ENCODE results near the gene PFN3. TPM values are rescaled to one million over a fixed set of nuclear protein-coding genes. Genes with fewer than 3 reads are reported as not detected.

The PFN3 gene
- total and polyA plus RNA-seq, 2 experiments from 2014 or later = 1.9 to 2.0 TPM

DNA sequence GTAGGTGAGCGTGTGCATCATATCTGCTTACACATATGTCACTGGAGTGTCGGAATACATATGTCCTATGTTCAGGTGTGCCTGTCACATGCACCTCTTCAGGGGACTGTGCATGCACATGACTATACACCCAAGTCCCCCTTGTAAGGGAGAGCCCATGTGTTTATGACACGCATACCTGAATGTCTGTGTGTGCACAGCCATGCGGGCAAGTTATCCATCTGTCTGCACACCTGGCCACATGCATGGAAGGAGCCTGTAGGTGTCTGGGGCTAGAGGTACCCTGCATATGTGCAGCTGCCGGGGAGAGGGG, 43.4 kb downstream of the PFN3 start (continued):
- TF ChIP-seq REST (IDR thresholded peaks at IDR 0.05; ENCODE audit: unreplicated experiment) = no peak

DNA sequence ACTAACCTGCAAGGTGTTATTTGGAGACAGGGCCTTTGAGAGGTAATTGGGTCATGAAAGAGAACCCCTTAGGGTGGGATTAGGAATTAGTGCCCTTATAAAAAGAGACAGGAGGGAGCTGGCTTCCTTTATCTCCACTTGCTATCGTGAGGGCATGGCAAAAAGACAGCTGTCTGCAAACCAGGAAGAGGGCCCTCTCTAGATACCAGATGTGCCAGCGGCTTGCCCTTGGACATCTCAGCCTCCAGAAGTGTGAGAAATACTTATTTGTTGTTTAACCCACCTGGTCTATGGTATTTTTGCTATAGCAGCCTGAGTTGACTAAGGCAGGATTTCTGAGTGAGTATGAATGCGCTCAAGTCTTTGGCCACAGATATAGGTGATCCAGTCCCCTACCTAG, 43.7 kb downstream of the PFN3 start:
- DNase-seq (ENCODE audit: low spot score) = no peak
- no peaks in the 10 kb centered on the region; the same call in 1 of the 2 replicates for H3K27me3 ChIP-seq (ENCODE audit: insufficient read depth)
- no peaks in the 10 kb centered on the region; the same call in 1 of the 2 replicates for H3K4me1 ChIP-seq (ENCODE audit: insufficient read depth)
- peaks cover 4% of the 10 kb centered on the region; the same call in 1 of the 2 replicates for H3K9me2 ChIP-seq (ENCODE audit: insufficient read depth)
- H3K4me3 ChIP-seq = no peak overlapping the region
- peaks cover 19% of the 10 kb centered on the region for H3K27me3 Mint-ChIP-seq (ENCODE audit: insufficient read depth, low read depth, poor library complexity)
- no peaks in the 10 kb centered on the region for H4K20me1 ChIP-seq (replicated peaks; ENCODE audit: insufficient read depth)
- H3K4me2 ChIP-seq = no peak overlapping the region
- H3K27ac Mint-ChIP-seq = no peak overlapping the region
- H3K36me3 Mint-ChIP-seq (ENCODE audit: low read depth) = no peaks in the 10 kb centered on the region
- no peak for TF ChIP-seq POLR2AphosphoS5 (IDR thresholded peaks at IDR 0.05; ENCODE audit: low read depth)
- TF ChIP-seq ZNF331 (CRISPR knock-in tag; IDR thresholded peaks at IDR 0.05; ENCODE audit: low read depth) = no peak
- no peak for TF ChIP-seq CREB1 (CRISPR knock-in tag; IDR thresholded peaks at IDR 0.05; ENCODE audit: low read depth)
- no peak for TF ChIP-seq ZNF462 (CRISPR knock-in tag; IDR thresholded peaks at IDR 0.05)
- TF ChIP-seq ETS1 (IDR thresholded peaks at IDR 0.05) = no peak
- no peak for TF ChIP-seq CTCF (conservative IDR thresholded peaks at IDR 0.05; ENCODE audit: low read depth in 2 of 2)
- TF ChIP-seq REST (IDR thresholded peaks at IDR 0.05; ENCODE audit: unreplicated experiment) = no peak
- TF ChIP-seq JUNB (IDR thresholded peaks at IDR 0.05; ENCODE audit: unreplicated experiment) = no peak
- H3K9me3 Mint-ChIP-seq = no peaks in the 10 kb centered on the region; the same call in 2 of the 3 replicates
- H3K36me3 ChIP-seq (ENCODE audit: insufficient read depth) = no peaks in the 10 kb centered on the region
- H3K4me1 Mint-ChIP-seq = peaks cover 9% of the 10 kb centered on the region; the same call in 2 of the 3 replicates
- no peak overlapping the region for H3K27ac ChIP-seq (ENCODE audit: low read depth)
- H3K79me2 ChIP-seq (replicated peaks; ENCODE audit: insufficient read depth) = no peaks in the 10 kb centered on the region
- ATAC-seq = no peak
- no peak overlapping the region for H3K4me3 Mint-ChIP-seq
- no peak overlapping the region for H2AFZ ChIP-seq
- no peaks in the 10 kb centered on the region for H3F3A ChIP-seq (replicated peaks; ENCODE audit: low read depth)

Data from GM23338 (cell line).